ENCODE results near the gene MGA. TPM values are rescaled to one million over a fixed set of nuclear protein-coding genes. Genes with fewer than 3 reads are reported as not detected.

MGA gene
- total and polyA plus RNA-seq, 4 experiments from 2014 or later, result 6.6 to 74.9 (median 45.4) TPM

DNA sequence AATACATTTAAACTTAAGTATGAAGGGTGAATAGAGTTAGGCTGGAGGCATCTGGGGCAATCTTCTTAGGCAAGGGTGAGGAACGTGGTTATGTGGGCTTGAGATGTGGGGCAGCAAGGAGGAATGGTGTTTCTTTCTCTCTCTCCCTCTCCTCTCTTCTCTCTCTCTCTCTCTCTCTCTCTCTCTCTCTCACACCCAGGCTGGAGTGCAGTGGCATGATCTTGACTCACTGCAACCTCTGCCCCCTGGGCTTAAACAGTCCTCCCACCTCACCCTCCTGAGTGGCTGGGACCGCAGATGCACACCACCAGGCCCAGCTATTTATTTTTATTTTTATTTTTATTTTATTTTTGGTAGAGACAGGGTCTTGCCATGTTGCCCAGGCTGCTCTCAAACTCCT is 4.0 kb upstream of the MGA start:
- Mint-ChIP-seq H3K4me1 (peaks cover 13 to 26% (median 18%) of the 10 kb centered on the region in 4 donors), H3K36me3 (peaks cover 4 to 5% of the 10 kb centered on the region in 2 donors), H3K27me3 (peaks cover 0 to 1% of the 10 kb centered on the region in 2 donors), H3K9me3 (peaks cover 0 to 4% (median 1%) of the 10 kb centered on the region in 8 donors), H3K4me3 (no peak overlapping the region), H3K27ac (no peak overlapping the region)
- intact Hi-C loops (cut with micrococcal nuclease), result no loop called here
- Histone ChIP-seq H3K4me1 (ENCODE audit: insufficient read depth, low read length) (peaks cover 16% of the 10 kb centered on the region), H3K4me3 (ENCODE audit: low read length in 2 of 2) (no peak overlapping the region), H3K27me3 (ENCODE audit: insufficient read depth, low read length) (no peaks in the 10 kb centered on the region), H3K27ac (ENCODE audit: low read depth, low read length) (no peak overlapping the region), H3K9me3 (ENCODE audit: control insufficient read depth in 1 of 2, low read length in 2 of 2) (no peaks in the 10 kb centered on the region), H3K36me3 (ENCODE audit: insufficient read depth, low read length) (no peaks in the 10 kb centered on the region)
- no peak for DNase-seq
- POLR2A ChIA-PET (ENCODE audit: partially characterized antibody), result no interaction called here
- CTCF ChIA-PET (ENCODE audit: partially characterized antibody), result no interaction called here

DNA sequence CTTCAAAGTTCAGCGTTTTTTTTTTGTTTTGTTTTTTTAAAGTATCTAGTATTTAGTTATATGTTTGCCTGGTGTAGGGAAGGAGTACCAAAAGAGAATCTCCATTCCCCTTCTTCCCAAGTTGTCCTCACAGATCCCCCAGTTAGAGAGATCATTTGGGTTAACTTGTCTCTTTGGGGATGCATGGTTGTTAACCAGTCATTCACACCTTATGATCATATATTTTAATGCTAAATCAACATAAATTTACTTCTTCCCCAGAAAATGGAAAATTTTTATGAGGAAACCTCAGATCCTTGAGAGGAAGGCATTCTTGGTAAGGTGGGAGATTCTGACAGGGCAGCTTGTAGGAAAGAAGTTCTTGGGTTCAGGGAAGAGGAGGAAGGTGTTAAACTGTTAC is 1.5 kb upstream of the MGA start:
- Histone ChIP-seq H3K27ac (ENCODE audit: low read depth, low read length) (no peak overlapping the region), H3K4me1 (ENCODE audit: insufficient read depth, low read length) (peaks cover 41% of the 10 kb centered on the region), H3K9me3 (ENCODE audit: control insufficient read depth in 1 of 2, low read length in 2 of 2) (no peaks in the 10 kb centered on the region), H3K27me3 (ENCODE audit: insufficient read depth, low read length) (no peaks in the 10 kb centered on the region), H3K4me3 (ENCODE audit: low read length in 2 of 2) (no peak overlapping the region), H3K36me3 (ENCODE audit: insufficient read depth, low read length) (no peaks in the 10 kb centered on the region)
- ChIA-PET POLR2A (ENCODE audit: partially characterized antibody) (interaction anchor here (2.2 kb wide), 2 partner anchors 37 to 115 kb away, joined by 15 to 25 read pairs; partner anchors contain the start of gene MAPKBP1), CTCF (ENCODE audit: partially characterized antibody) (interaction anchor here (1.3 kb wide), 1 partner anchor 54 kb away, joined by 3 read pairs; no protein-coding TSS in a partner anchor)
- peak overlapping the region in 3 of 8 donors; percentile 15 to 58 (median 25) for H3K4me3 Mint-ChIP-seq
- H3K36me3 Mint-ChIP-seq, result peaks cover 3 to 10% of the 10 kb centered on the region in 2 donors
- H3K27ac Mint-ChIP-seq, result peak overlapping the region in 5 of 7 donors; percentile 30 to 99 (median 77)
- H3K4me1 Mint-ChIP-seq, result peaks cover 26 to 48% (median 34%) of the 10 kb centered on the region in 4 donors
- peaks cover 0 to 1% of the 10 kb centered on the region in 2 donors for H3K27me3 Mint-ChIP-seq
- no peak for DNase-seq
- intact Hi-C loops (cut with micrococcal nuclease), result no loop called here
- peaks cover 0 to 8% (median 0%) of the 10 kb centered on the region in 8 donors for H3K9me3 Mint-ChIP-seq

DNA sequence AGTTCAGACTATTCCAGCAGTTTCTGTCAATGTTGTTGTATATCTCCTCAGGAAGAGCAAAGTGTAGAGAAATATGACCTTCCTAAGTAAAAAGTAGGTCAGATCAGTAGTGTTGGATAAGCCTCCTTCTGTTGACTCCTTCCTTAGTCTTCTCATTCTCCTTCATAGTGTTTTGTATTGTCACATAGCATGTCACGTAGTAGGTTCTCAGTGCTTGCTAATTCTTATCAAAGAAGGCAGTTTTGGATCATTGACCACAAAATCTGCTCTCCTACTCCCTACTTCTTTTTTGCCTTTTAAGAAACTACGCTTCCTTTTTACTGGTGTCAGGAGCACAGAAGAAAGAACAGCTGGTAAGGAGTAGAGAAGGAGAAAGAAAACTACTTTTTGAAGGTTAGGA is 1.0 kb upstream of the MGA start:
- Histone ChIP-seq H3K4me3 (ENCODE audit: low read length in 2 of 2) (no peak overlapping the region), H3K27ac (ENCODE audit: low read depth, low read length) (no peak overlapping the region), H3K9me3 (ENCODE audit: control insufficient read depth in 1 of 2, low read length in 2 of 2) (no peaks in the 10 kb centered on the region), H3K36me3 (ENCODE audit: insufficient read depth, low read length) (no peaks in the 10 kb centered on the region), H3K27me3 (ENCODE audit: insufficient read depth, low read length) (no peaks in the 10 kb centered on the region), H3K4me1 (ENCODE audit: insufficient read depth, low read length) (peaks cover 46% of the 10 kb centered on the region)
- intact Hi-C loops (cut with micrococcal nuclease), result no loop called here
- POLR2A ChIA-PET (ENCODE audit: partially characterized antibody), result interaction anchor here (1.6 to 3.1 kb wide), 6 partner anchors 36 to 276 kb away, joined by 4 to 25 read pairs (median 16); partner anchors contain the start of genes MAPKBP1 and RPAP1
- no peak for DNase-seq
- peaks cover 0 to 8% (median 0%) of the 10 kb centered on the region in 8 donors for H3K9me3 Mint-ChIP-seq
- peak overlapping the region in 6 of 7 donors; percentile 73 to 99 (median 84) for H3K27ac Mint-ChIP-seq
- peaks cover 0 to 10% of the 10 kb centered on the region in 2 donors for H3K36me3 Mint-ChIP-seq
- CTCF ChIA-PET (ENCODE audit: partially characterized antibody), result interaction anchor here (1.3 to 2.2 kb wide), 4 partner anchors 54 to 278 kb away, joined by 3 to 14 read pairs (median 6); partner anchors contain the start of gene MAPKBP1
- peaks cover 26 to 53% (median 34%) of the 10 kb centered on the region in 4 donors for H3K4me1 Mint-ChIP-seq
- peaks cover 0 to 1% of the 10 kb centered on the region in 2 donors for H3K27me3 Mint-ChIP-seq
- peak overlapping the region in 4 of 8 donors; percentile 20 to 92 (median 40) for H3K4me3 Mint-ChIP-seq

DNA sequence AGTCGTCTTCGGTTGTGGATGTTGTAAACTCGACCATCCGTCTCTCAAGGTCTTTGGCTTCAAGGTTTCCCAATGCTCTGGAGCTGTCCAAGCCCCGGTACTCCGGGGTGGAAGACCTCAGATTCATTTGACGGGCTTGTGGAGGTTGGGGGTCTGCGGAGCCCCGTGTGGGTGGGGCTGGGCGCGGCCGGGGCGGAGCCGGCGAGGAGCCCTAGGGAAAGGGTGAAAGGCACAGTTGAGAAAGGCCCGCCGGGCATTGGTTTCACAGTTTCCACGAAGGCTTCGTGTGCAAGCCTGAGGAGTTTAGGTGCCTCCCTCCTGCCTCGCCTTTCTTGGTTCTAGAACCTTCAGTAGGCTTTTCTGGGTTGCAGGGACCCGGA is 360 bp upstream of the MGA start:
- no peaks in the 10 kb centered on the region for H3K27me3 ChIP-seq (ENCODE audit: insufficient read depth, low read length)

DNA sequence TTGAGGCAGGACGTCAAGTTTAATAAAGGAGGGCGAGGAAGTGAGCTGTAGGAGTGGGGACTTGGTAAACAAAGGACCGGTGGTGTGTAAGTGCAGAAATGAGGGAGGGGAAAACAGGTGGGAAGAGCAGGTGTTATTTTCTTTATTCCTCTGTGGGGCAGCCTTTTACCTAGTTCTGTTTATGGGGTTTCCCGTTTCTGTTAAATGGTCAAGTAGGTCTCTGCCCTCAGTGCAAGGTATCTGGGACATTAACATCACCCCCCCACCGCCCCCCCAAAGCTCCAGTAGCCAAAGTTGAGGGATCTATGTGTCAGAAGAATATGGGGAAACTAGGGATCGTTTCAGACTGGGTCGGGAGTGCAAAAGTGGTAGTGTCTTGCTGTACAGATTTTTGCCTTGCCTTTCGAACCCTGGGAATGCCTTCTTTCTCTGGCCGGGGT is 893 bp downstream of the MGA start:
- no peak for DNase-seq
- Mint-ChIP-seq H3K27ac (peak overlapping the region; percentile 91 to 99 (median 97)), H3K36me3 (peaks cover 0 to 10% of the 10 kb centered on the region in 2 donors), H3K4me1 (peaks cover 32 to 68% (median 45%) of the 10 kb centered on the region in 4 donors), H3K4me3 (peak overlapping the region; percentile 84 to 96 (median 94)), H3K9me3 (peaks cover 0 to 8% (median 0%) of the 10 kb centered on the region in 8 donors), H3K27me3 (peaks cover 0 to 1% of the 10 kb centered on the region in 2 donors)
- POLR2A ChIA-PET (ENCODE audit: partially characterized antibody), result interaction anchor here (0.8 to 3.1 kb wide), 27 partner anchors 9 to 1352 kb away, joined by 3 to 25 read pairs (median 4); partner anchors contain the start of genes EHD4, GANC, INO80 and MAPKBP1
- Histone ChIP-seq H3K36me3 (ENCODE audit: insufficient read depth, low read length) (no peaks in the 10 kb centered on the region), H3K27me3 (ENCODE audit: insufficient read depth, low read length) (no peaks in the 10 kb centered on the region), H3K4me1 (ENCODE audit: insufficient read depth, low read length) (peaks cover 62% of the 10 kb centered on the region), H3K27ac (ENCODE audit: low read depth, low read length) (peak overlapping the region; percentile 67), H3K4me3 (ENCODE audit: low read length in 2 of 2) (peak overlapping the region; percentile 71 to 72), H3K9me3 (ENCODE audit: control insufficient read depth in 1 of 2, low read length in 2 of 2) (no peaks in the 10 kb centered on the region)
- CTCF ChIA-PET (ENCODE audit: partially characterized antibody), result interaction anchor here (0.9 to 2.5 kb wide), 8 partner anchors 10 to 276 kb away, joined by 3 to 22 read pairs (median 5); partner anchors contain the start of gene MAPKBP1
- intact Hi-C loops (cut with micrococcal nuclease), result loop anchor here (1.0 to 5.0 kb wide), 4 partner anchors 8 to 1094 kb away; partner anchors contain the start of genes CCDC32, EHD4, MAPKBP1 and RPUSD2

More for the DNA sequence above, 360 bp upstream of the MGA start:
- Mint-ChIP-seq H3K4me1 (peaks cover 29 to 59% (median 38%) of the 10 kb centered on the region in 4 donors), H3K27ac (peak overlapping the region; percentile 91 to 99 (median 97)), H3K4me3 (peak overlapping the region; percentile 84 to 96 (median 94)), H3K9me3 (peaks cover 0 to 8% (median 0%) of the 10 kb centered on the region in 8 donors), H3K27me3 (peaks cover 0 to 1% of the 10 kb centered on the region in 2 donors), H3K36me3 (peaks cover 0 to 10% of the 10 kb centered on the region in 2 donors)
- no peak for DNase-seq
- POLR2A ChIA-PET (ENCODE audit: partially characterized antibody), result interaction anchor here (0.8 to 3.1 kb wide), 24 partner anchors 10 to 1351 kb away, joined by 3 to 25 read pairs (median 4); partner anchors contain the start of genes EHD4, INO80, MAPKBP1 and OIP5
- Histone ChIP-seq H3K9me3 (ENCODE audit: control insufficient read depth in 1 of 2, low read length in 2 of 2) (no peaks in the 10 kb centered on the region), H3K4me3 (ENCODE audit: low read length in 2 of 2) (peak overlapping the region in 1 of 2 donors; percentile 72), H3K4me1 (ENCODE audit: insufficient read depth, low read length) (peaks cover 53% of the 10 kb centered on the region), H3K27ac (ENCODE audit: low read depth, low read length) (peak overlapping the region; percentile 67), H3K36me3 (ENCODE audit: insufficient read depth, low read length) (no peaks in the 10 kb centered on the region)
- intact Hi-C loops (cut with micrococcal nuclease), result loop anchor here (1.0 to 5.0 kb wide), 7 partner anchors 39 to 1093 kb away; partner anchors contain the start of genes CCDC32, EHD4, MAPKBP1 and RPAP1
- CTCF ChIA-PET (ENCODE audit: partially characterized antibody), result interaction anchor here (0.9 to 2.5 kb wide), 10 partner anchors 10 to 277 kb away, joined by 3 to 22 read pairs (median 4); partner anchors contain the start of gene MAPKBP1

DNA sequence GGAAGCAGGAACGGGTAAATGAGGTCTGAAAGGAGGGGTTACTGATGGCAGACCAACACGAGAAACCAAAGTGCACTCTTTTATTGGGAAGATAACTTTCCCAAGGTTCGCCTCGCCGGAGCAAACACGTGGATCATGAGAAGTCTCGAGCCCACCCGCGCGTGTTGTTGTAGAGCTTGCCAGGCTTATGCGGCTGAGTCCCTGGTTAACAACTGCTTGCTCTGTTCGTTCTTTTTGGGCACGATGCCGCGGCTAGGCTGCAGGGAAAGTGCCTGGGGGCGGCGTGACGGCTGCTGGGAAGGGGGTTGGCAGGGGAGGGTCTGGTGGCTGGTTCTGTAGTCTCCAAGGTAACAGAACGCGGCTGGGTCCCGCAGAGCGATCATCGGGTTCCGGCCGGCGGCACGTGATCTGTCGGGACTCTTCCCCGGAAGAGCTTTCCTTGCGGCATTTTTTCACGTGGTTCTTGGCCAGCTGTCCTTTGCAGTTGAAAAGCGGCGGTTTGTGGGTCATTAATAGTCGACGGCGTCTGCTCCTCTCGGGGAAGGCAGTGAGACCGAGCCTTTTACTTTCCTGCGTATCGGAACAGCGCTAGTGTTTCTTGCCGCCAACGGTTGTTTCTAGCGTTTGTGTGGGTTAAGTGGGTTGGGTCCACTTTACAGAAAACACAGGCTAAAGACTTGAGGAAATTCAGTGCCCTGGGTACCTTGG is 1.5 kb downstream of the MGA start:
- CTCF ChIA-PET (ENCODE audit: partially characterized antibody), result interaction anchor here (0.8 to 2.5 kb wide), 4 partner anchors 19 to 58 kb away, joined by 3 to 22 read pairs (median 3); no protein-coding TSS in a partner anchor
- peaks cover 35 to 73% (median 49%) of the 10 kb centered on the region in 4 donors for H3K4me1 Mint-ChIP-seq

More for the DNA sequence above, 1.5 kb downstream of the MGA start:
- Histone ChIP-seq H3K4me3 (ENCODE audit: low read length in 2 of 2) (peak overlapping the region; percentile 71 to 72), H3K9me3 (ENCODE audit: control insufficient read depth in 1 of 2, low read length in 2 of 2) (no peaks in the 10 kb centered on the region), H3K27me3 (ENCODE audit: insufficient read depth, low read length) (no peaks in the 10 kb centered on the region), H3K27ac (ENCODE audit: low read depth, low read length) (peak overlapping the region; percentile 67), H3K36me3 (ENCODE audit: insufficient read depth, low read length) (no peaks in the 10 kb centered on the region), H3K4me1 (ENCODE audit: insufficient read depth, low read length) (peaks cover 68% of the 10 kb centered on the region)
- peaks cover 0 to 8% (median 0%) of the 10 kb centered on the region in 8 donors for H3K9me3 Mint-ChIP-seq
- POLR2A ChIA-PET (ENCODE audit: partially characterized antibody), result interaction anchor here (0.8 to 3.1 kb wide), 13 partner anchors 10 to 612 kb away, joined by 3 to 20 read pairs (median 4); partner anchors contain the start of genes EHD4, GANC and TMEM87A
- DNase-seq, result peak; percentile 68 to 88 (median 73)
- peaks cover 0 to 10% of the 10 kb centered on the region in 2 donors for H3K36me3 Mint-ChIP-seq
- peak overlapping the region; percentile 91 to 99 (median 97) for H3K27ac Mint-ChIP-seq
- peaks cover 0 to 1% of the 10 kb centered on the region in 2 donors for H3K27me3 Mint-ChIP-seq
- intact Hi-C loops (cut with micrococcal nuclease), result loop anchor here (1.0 to 5.0 kb wide), 4 partner anchors 8 to 1094 kb away; partner anchors contain the start of genes CCDC32, EHD4, MAPKBP1 and RPUSD2
- H3K4me3 Mint-ChIP-seq, result peak overlapping the region; percentile 84 to 96 (median 94)
